H9 (cell line): ENCODE results near the gene BPGM. TPM values are rescaled to one million over a fixed set of nuclear protein-coding genes. Genes with fewer than 3 reads are reported as not detected.

Experiments used
- DNase-seq: peaks from one replicate; pipeline ENCODE4 v3.0.0-alpha.2; 2017
- H2AFZ ChIP-seq: one replicate; pipeline ENCODE4 v1.6.1; 2013; ENCODE audit warnings: mild to moderate bottlenecking, low read length, control low read depth, moderate library complexity
- H2AK5ac ChIP-seq: 2 replicates; pipeline ENCODE4 v1.6.1; 2013; ENCODE audit warnings: low read length, control low read depth, mixed read lengths; ENCODE audit not compliant: insufficient read length
- H2BK120ac ChIP-seq: one replicate; pipeline ENCODE4 v1.6.1; 2013; ENCODE audit warnings: low read depth, mild to moderate bottlenecking, low read length, control low read depth, inconsistent platforms; ENCODE audit not compliant: poor library complexity, severe bottlenecking
- H2BK12ac ChIP-seq: 2 replicates; pipeline ENCODE4 v1.6.1; 2013; ENCODE audit warnings: low read length, control low read depth, mixed read lengths, low read depth; ENCODE audit not compliant: insufficient read length
- H2BK15ac ChIP-seq: 2 replicates; pipeline ENCODE4 v1.6.1; 2013; ENCODE audit warnings: low read depth, low read length, control low read depth
- H2BK20ac ChIP-seq: one replicate; pipeline ENCODE4 v1.6.1; 2013; ENCODE audit warnings: low read depth, mild to moderate bottlenecking, low read length, control low read depth, inconsistent platforms; ENCODE audit not compliant: poor library complexity, severe bottlenecking
- H2BK5ac ChIP-seq: 2 replicates; pipeline ENCODE4 v1.6.1; 2013; ENCODE audit warnings: low read length, control low read depth, mixed read lengths; ENCODE audit not compliant: insufficient read length
- H3K14ac ChIP-seq: 2 replicates; pipeline ENCODE4 v1.6.1; 2013; ENCODE audit warnings: low read length, control low read depth; ENCODE audit not compliant: insufficient read depth
- H3K18ac ChIP-seq: 2 replicates; pipeline ENCODE4 v1.6.1; 2013; ENCODE audit warnings: low read depth, mild to moderate bottlenecking, mixed read lengths, low read length, control low read depth; ENCODE audit not compliant: insufficient read length
- H3K23ac ChIP-seq: 2 replicates; pipeline ENCODE4 v1.6.1; 2013; ENCODE audit warnings: low read length, control low read depth, mixed read lengths, low read depth; ENCODE audit not compliant: insufficient read length
- H3K23me2 ChIP-seq: 2 replicates; pipeline ENCODE4 v1.6.1; 2013; ENCODE audit warnings: low read depth, mild to moderate bottlenecking, mixed read lengths, low read length, control low read depth; ENCODE audit not compliant: insufficient read length, poor library complexity, severe bottlenecking
- H3K27ac ChIP-seq: 2 replicates; pipeline ENCODE4 v1.5.1; 2013; ENCODE audit warnings: low read length, control low read depth, mixed read lengths, low read depth; ENCODE audit not compliant: insufficient read length
- H3K27me3 ChIP-seq: 2 replicates; pipeline ENCODE4 v1.6.1; 2013; ENCODE audit warnings: low read length, control low read depth, inconsistent platforms; ENCODE audit not compliant: insufficient read depth
- H3K4ac ChIP-seq: 2 replicates; pipeline ENCODE4 v1.6.1; 2013; ENCODE audit warnings: low read depth, mild to moderate bottlenecking, control low read depth, inconsistent platforms, low read length, moderate library complexity
- H3K4me1 ChIP-seq: 2 replicates; pipeline ENCODE4 v1.6.1; 2013; ENCODE audit warnings: low read length, control low read depth, inconsistent platforms; ENCODE audit not compliant: insufficient read depth
- H3K4me2 ChIP-seq: 2 replicates; pipeline ENCODE4 v1.6.1; 2013; ENCODE audit warnings: low read length, control low read depth, mixed read lengths; ENCODE audit not compliant: insufficient read length, insufficient read depth
- H3K56ac ChIP-seq: 2 replicates; pipeline ENCODE4 v1.6.1; 2013; ENCODE audit warnings: low read depth, mild to moderate bottlenecking, mixed read lengths, low read length, control low read depth; ENCODE audit not compliant: insufficient read length
- H3K79me1 ChIP-seq: 2 replicates; pipeline ENCODE4 v1.6.1; 2013; ENCODE audit warnings: low read depth, mild to moderate bottlenecking, moderate library complexity, low read length, control low read depth, inconsistent platforms; ENCODE audit not compliant: insufficient read depth, poor library complexity, severe bottlenecking
- H3K79me2 ChIP-seq: 2 replicates; pipeline ENCODE4 v1.6.1; 2013; ENCODE audit warnings: low read length, control low read depth, inconsistent platforms; ENCODE audit not compliant: insufficient read depth
- H3K9ac ChIP-seq: 2 replicates; pipeline ENCODE4 v1.6.1; 2013; ENCODE audit warnings: low read length, control low read depth, mixed read lengths; ENCODE audit not compliant: insufficient read length; ENCODE audit errors: extremely low read depth
- H3K9me3 ChIP-seq: one replicate; pipeline ENCODE4 v1.6.1; 2013; ENCODE audit warnings: low read depth, low read length, inconsistent platforms; ENCODE audit not compliant: control insufficient read depth
- H3T11ph ChIP-seq: one replicate; pipeline ENCODE4 v1.6.1; 2013; ENCODE audit warnings: mild to moderate bottlenecking, low read length, control low read depth, inconsistent platforms
- H4K20me1 ChIP-seq: one replicate; pipeline ENCODE4 v1.6.1; 2013; ENCODE audit not compliant: control insufficient read depth, insufficient read length, insufficient read depth
- H4K5ac ChIP-seq: 2 replicates; pipeline ENCODE4 v1.6.1; 2013; ENCODE audit warnings: low read depth, mild to moderate bottlenecking, mixed read lengths, low read length, control low read depth; ENCODE audit not compliant: insufficient read length
- H4K8ac ChIP-seq: replicated peaks from 2 replicates; pipeline ENCODE4 v1.6.1; 2013; ENCODE audit warnings: low read length, control low read depth, mixed read lengths, low read depth; ENCODE audit not compliant: insufficient read length
- H4K91ac ChIP-seq: 2 replicates; pipeline ENCODE4 v1.6.1; 2013; ENCODE audit warnings: low read depth, mild to moderate bottlenecking, moderate library complexity, mixed read lengths, low read length, control low read depth; ENCODE audit not compliant: insufficient read length
- H3K27ac Mint-ChIP-seq, 3 experiments: 2 replicates in 2 of 3; 3 replicates in 1 of 3; pipeline ENCODE4 v1.8.0; 2020 to 2021; ENCODE audit warnings: mixed read lengths in 3 of 3, mild to moderate bottlenecking in 1 of 3, moderate library complexity in 1 of 3
- H3K27me3 Mint-ChIP-seq: 2 replicates; pipeline ENCODE4 v1.8.0; 2021; ENCODE audit warnings: low read depth, mild to moderate bottlenecking, moderate library complexity, mixed read lengths
- H3K36me3 Mint-ChIP-seq, 3 experiments: 2 replicates in 2 of 3; 3 replicates in 1 of 3; pipeline ENCODE4 v1.8.0; 2020 to 2021; ENCODE audit warnings: low read depth in 3 of 3, mixed read lengths in 3 of 3; ENCODE audit not compliant: insufficient read depth in 1 of 3
- H3K4me1 Mint-ChIP-seq, 2 experiments: 2 replicates each; pipeline ENCODE4 v1.8.0; 2020; ENCODE audit warnings: mixed read lengths in 2 of 2
- H3K4me3 Mint-ChIP-seq, 2 experiments: 2 replicates in 1 of 2; 3 replicates in 1 of 2; pipeline ENCODE4 v1.8.0; 2020 to 2021; ENCODE audit warnings: mild to moderate bottlenecking in 2 of 2, mixed read lengths in 2 of 2, moderate library complexity in 1 of 2
- H3K9me3 Mint-ChIP-seq, 2 experiments: 2 replicates in 1 of 2; 3 replicates in 1 of 2; pipeline ENCODE4 v1.8.0; 2020; ENCODE audit warnings: mild to moderate bottlenecking in 2 of 2, mixed read lengths in 2 of 2, moderate library complexity in 1 of 2
- CTCF ChIP-seq: fragments of 200-600 bp; sonication (generic); conservative IDR thresholded peaks from 3 replicates; pipeline ENCODE4 v1.8.0; 2021; ENCODE audit warnings: antibody characterized with exemption, mild to moderate bottlenecking
- WGBS: extraction: QIAGEN DNeasy Blood & Tissue Kit; methylation state at CpG from one replicate; pipeline ENCODE4 v1.1.7; 2013; ENCODE audit warnings: missing lambda C conversion rate, low lambda C conversion rate, mixed read lengths; ENCODE audit not compliant: insufficient read length; ENCODE audit errors: extremely low coverage; 5-methylcytosine and 5-hydroxymethylcytosine counted together
- total RNA-seq: library from RNA; stranded (reverse); gene quantifications from 2 replicates; pipeline ENCODE4 v1.2.1, GENCODE V29; 2021

BPGM gene
- total RNA-seq, 1 experiment from 2014 or later = 14.4 TPM

- H2AFZ ChIP-seq = no peak overlapping the region
- DNase-seq = no peak
Measured at GRCh38 chr7:134710854-134711624, 64.4 kb downstream of the BPGM start.

More at GRCh38 chr7:134710854-134711624, 64.4 kb downstream of the BPGM start:
- Histone ChIP-seq H2BK120ac (no peak overlapping the region), H3K9ac (no peak overlapping the region), H4K8ac (no peak overlapping the region), H3K56ac (no peak overlapping the region), H2BK12ac (no peak overlapping the region), H3K4ac (no peak overlapping the region), H4K91ac (no peak overlapping the region), H2BK20ac (no peak overlapping the region), H3K79me2 (no peaks in the 10 kb centered on the region), H2BK5ac (no peak overlapping the region), H3K23ac (no peak overlapping the region), H3K27me3 (no peaks in the 10 kb centered on the region), H3K23me2 (no peaks in the 10 kb centered on the region), H3K14ac (no peak overlapping the region), H2AK5ac (no peak overlapping the region), H3K79me1 (no peaks in the 10 kb centered on the region), H3K4me2 (no peak overlapping the region), H4K20me1 (no peaks in the 10 kb centered on the region), H3K9me3 (no peaks in the 10 kb centered on the region), H3K18ac (no peak overlapping the region), H2BK15ac (no peak overlapping the region), H3K4me1 (no peaks in the 10 kb centered on the region; the same call in 1 of the 2 replicates), H4K5ac (no peak overlapping the region), H3K27ac (no peak overlapping the region), H3T11ph (no peak overlapping the region)
- peaks cover 0 to 7% of the 10 kb centered on the region in 2 experiments; a peak in 1 of 4 replicates for H3K4me1 Mint-ChIP-seq
- no peak for TF ChIP-seq CTCF
- no peaks in the 10 kb centered on the region for H3K36me3 Mint-ChIP-seq
- peaks cover 3% of the 10 kb centered on the region; the same call in 1 of the 2 replicates for H3K27me3 Mint-ChIP-seq
- no CpG with 5 or more reads among the region's 9 CpGs for WGBS
- H3K27ac Mint-ChIP-seq = peak overlapping the region in 2 of 3 experiments; percentile 63 to 65; a peak in 2 of 7 replicates
- no peak overlapping the region for H3K4me3 Mint-ChIP-seq
- no peaks in the 10 kb centered on the region for H3K9me3 Mint-ChIP-seq
